SH-SY5Y (cell line): ENCODE measurements around the gene KCNK1.

Experiments used
- GATA2 ChIP-seq: IDR thresholded peaks from 2 replicates; pipeline ENCODE4 v1.6.1; 2011; ENCODE audit warnings: mild to moderate bottlenecking, low read depth, low read length
- GATA3 ChIP-seq: IDR thresholded peaks from 2 replicates; pipeline ENCODE4 v1.6.1; 2011; ENCODE audit warnings: low read depth, mild to moderate bottlenecking, low read length, moderate library complexity

DNA sequence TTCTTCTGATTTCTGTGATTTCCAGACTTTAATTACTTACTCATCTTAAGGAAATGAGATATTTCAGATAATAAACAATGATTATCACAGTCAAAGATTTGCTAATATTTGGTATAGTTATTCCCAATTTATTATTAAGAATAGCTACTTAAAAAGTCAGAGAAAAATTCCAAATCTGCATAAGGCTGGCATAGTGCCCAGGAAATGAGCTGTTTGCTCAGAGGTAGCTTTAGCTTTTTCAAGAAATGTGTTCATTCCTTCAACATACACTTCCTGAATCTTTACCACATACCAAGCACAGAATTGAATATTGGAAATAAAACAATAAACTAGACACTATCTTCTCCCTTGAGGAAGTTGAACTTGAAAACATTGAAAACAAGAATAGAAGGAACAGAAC, 44.3 kb upstream of the KCNK1 start:
- TF ChIP-seq GATA3, result no peak
- TF ChIP-seq GATA2, result no peak
